Effector memory CD4-positive, alpha-beta T cell (primary cell): ENCODE data around the gene RAB9B.
"Not testable (repeated sequence)": the region's sequence is repeated elsewhere in the genome, so short reads cannot be mapped to it uniquely, and the experiment has no call there.

ENCODE experiments used
- DNase-seq, 3 donors: peaks; one replicate each; pipeline ENCODE4 v3.0.0-alpha.2; 2020
- H3K27ac ChIP-seq: 2 replicates; pipeline ENCODE4 v1.7.0; 2013; ENCODE audit warnings: mild to moderate bottlenecking, low read length, moderate library complexity; ENCODE audit not compliant: insufficient read depth, poor library complexity, severe bottlenecking
- H3K27me3 ChIP-seq: replicated peaks from 2 replicates; pipeline ENCODE4 v1.7.0; 2013; ENCODE audit warnings: mild to moderate bottlenecking, low read length; ENCODE audit not compliant: insufficient read depth, control insufficient read depth, poor library complexity, severe bottlenecking
- H3K36me3 ChIP-seq: 2 replicates; pipeline ENCODE4 v1.7.0; 2013; ENCODE audit warnings: mild to moderate bottlenecking, low read length, moderate library complexity; ENCODE audit not compliant: control insufficient read depth, insufficient read depth
- H3K4me1 ChIP-seq: 2 replicates; pipeline ENCODE4 v1.7.0; 2013; ENCODE audit warnings: low read length, mild to moderate bottlenecking; ENCODE audit not compliant: control insufficient read depth, insufficient read depth, poor library complexity, severe bottlenecking
- H3K4me3 ChIP-seq: 2 replicates; pipeline ENCODE4 v1.7.0; 2013; ENCODE audit warnings: low read length, low read depth, mild to moderate bottlenecking; ENCODE audit not compliant: insufficient read depth, poor library complexity, severe bottlenecking
- H3K9me3 ChIP-seq: 2 replicates; pipeline ENCODE4 v1.7.0; 2013; ENCODE audit warnings: mild to moderate bottlenecking, low read length, moderate library complexity; ENCODE audit not compliant: control insufficient read depth

RAB9B gene

GRCh38 chrX:103846386-103846785 is 14.3 kb upstream of the RAB9B start:
- no peaks in the 10 kb centered on the region for H3K27me3 ChIP-seq
- H3K4me3 ChIP-seq, result no peak overlapping the region
- H3K9me3 ChIP-seq, result no peaks in the 10 kb centered on the region
- no peaks in the 10 kb centered on the region for H3K4me1 ChIP-seq
- DNase-seq, result no peak
- H3K27ac ChIP-seq, result no peak overlapping the region
- H3K36me3 ChIP-seq, result no peaks in the 10 kb centered on the region

DNA sequence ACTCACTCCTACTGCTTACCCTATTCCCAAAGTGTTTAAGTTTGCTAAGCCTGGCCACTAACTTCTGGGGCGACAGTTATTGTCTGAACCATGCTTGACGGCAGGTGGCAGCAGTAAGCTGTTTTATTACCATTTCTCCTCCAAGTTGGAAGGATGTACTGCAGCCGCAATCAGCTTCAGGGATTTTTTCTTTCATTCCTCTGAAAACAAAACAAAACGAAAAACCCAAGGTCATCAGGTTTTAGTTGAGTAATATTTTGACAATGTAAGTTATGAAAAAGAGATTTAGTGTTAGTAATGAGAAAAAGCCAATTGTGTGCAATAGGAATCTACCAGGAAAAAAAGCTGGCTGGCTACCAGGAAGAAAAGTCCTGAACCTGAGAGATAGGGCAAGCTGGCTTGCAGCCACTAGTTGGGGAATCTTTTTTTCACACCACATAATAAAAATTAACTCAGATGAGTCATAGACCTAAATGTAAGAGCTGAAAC is 13.2 kb upstream of the RAB9B start:
- Histone ChIP-seq H3K9me3 (no peaks in the 10 kb centered on the region), H3K4me3 (no peak overlapping the region), H3K27ac (no peak overlapping the region), H3K36me3 (no peaks in the 10 kb centered on the region), H3K27me3 (no peaks in the 10 kb centered on the region), H3K4me1 (no peaks in the 10 kb centered on the region)
- DNase-seq, result peak; percentile 2 to 30 (median 2)

DNA sequence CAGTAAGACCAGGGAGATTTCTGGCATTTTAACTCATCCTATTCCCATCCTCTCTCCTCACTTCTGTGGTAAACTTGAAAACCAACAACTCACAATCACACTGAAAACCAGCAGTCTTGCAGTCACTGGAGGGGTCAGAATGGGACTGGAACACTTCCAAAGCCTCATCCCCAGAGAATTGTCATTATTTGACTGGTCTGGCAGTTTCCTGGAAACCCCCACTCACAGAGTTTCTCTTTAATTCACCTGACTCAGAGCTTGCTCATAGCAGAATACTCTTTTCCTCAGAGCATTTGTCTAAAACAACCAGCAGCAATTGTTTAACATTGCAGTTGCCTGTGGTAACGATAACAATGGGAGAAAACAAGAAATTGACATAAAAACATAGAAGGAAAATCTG is 7.3 kb upstream of the RAB9B start:
- Histone ChIP-seq H3K27me3 (no peaks in the 10 kb centered on the region), H3K36me3 (no peaks in the 10 kb centered on the region), H3K4me1 (no peaks in the 10 kb centered on the region), H3K9me3 (no peaks in the 10 kb centered on the region), H3K4me3 (no peak overlapping the region), H3K27ac (no peak overlapping the region)
- DNase-seq, result no peak

DNA sequence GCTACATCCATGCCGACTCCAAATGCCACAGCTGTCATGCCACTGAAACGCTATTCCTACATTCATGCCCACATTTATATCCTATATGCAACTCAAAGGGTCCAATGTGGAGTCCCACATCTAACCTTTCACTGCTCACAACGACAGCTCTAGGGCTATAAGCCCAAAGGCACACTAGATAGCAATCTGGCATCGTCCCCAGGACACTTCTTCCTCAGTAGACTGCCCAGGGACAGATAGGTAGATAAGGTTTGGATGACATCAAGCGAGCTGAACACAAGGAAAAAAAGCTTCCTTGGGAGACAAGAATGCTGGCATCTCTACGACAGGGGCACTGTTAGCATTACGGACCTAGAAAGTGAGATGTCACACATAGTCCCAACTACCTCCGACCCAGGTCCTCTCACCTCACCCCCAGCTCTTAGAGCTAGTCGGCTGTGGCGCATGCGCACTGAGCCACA is 685 bp downstream of the RAB9B start:
- DNase-seq, result peak in 1 of 3 donors; percentile 32
- H3K27ac ChIP-seq, result no peak overlapping the region
- H3K9me3 ChIP-seq, result no peaks in the 10 kb centered on the region

DNA sequence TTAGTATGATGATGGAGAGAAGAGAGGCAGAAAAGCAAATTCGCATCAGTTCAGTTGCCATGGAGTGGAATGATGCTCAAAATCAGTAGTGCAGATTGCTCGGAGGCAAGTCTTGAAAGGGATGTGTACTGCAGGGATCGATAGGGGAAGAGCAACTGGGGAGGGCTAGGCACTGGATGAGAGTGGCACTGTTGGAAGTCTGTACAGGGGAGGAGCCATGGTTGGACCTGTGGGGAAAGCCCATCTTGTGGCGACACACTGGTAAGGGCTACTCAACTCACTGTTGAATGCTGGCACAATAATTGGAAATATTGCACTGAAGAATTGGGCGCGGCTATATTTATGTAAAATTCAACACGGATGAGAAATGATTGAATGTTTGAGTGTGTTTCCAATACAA is 1.2 kb downstream of the RAB9B start:
- Histone ChIP-seq H3K27ac (no peak overlapping the region), H3K27me3 (no peaks in the 10 kb centered on the region), H3K4me3 (no peak overlapping the region), H3K36me3 (no peaks in the 10 kb centered on the region), H3K4me1 (peaks cover 4% of the 10 kb centered on the region), H3K9me3 (no peaks in the 10 kb centered on the region)
- DNase-seq, result no peak

More for the DNA sequence above, 685 bp downstream of the RAB9B start:
- Histone ChIP-seq H3K27me3 (no peaks in the 10 kb centered on the region), H3K4me1 (peaks cover 4% of the 10 kb centered on the region), H3K4me3 (peak overlapping the region; percentile 62), H3K36me3 (no peaks in the 10 kb centered on the region)

- no peaks in the 10 kb centered on the region for H3K27me3 ChIP-seq
- H3K27ac ChIP-seq, result no peak overlapping the region
- no peaks in the 10 kb centered on the region for H3K9me3 ChIP-seq
- no peak overlapping the region for H3K4me3 ChIP-seq
- no peaks in the 10 kb centered on the region for H3K36me3 ChIP-seq
- peaks cover 4% of the 10 kb centered on the region for H3K4me1 ChIP-seq
- no peak for DNase-seq
Measured at GRCh38 chrX:103828529-103828928, 3.5 kb downstream of the RAB9B start.

- no peaks in the 10 kb centered on the region for H3K4me1 ChIP-seq
- DNase-seq, result no peak
- H3K27me3 ChIP-seq, result no peaks in the 10 kb centered on the region
Measured at GRCh38 chrX:103825881-103826280, 6.2 kb downstream of the RAB9B start.

GRCh38 chrX:103823591-103823990 is 8.5 kb downstream of the RAB9B start:
- no peak overlapping the region for H3K4me3 ChIP-seq
- no peaks in the 10 kb centered on the region for H3K36me3 ChIP-seq
- no peaks in the 10 kb centered on the region for H3K4me1 ChIP-seq
- no peaks in the 10 kb centered on the region for H3K9me3 ChIP-seq
- DNase-seq, result no peak
- no peak overlapping the region for H3K27ac ChIP-seq
- H3K27me3 ChIP-seq, result no peaks in the 10 kb centered on the region

More at GRCh38 chrX:103825881-103826280, 6.2 kb downstream of the RAB9B start:
- no peak overlapping the region for H3K27ac ChIP-seq
- no peaks in the 10 kb centered on the region for H3K36me3 ChIP-seq
- no peak overlapping the region for H3K4me3 ChIP-seq
- no peaks in the 10 kb centered on the region for H3K9me3 ChIP-seq

GRCh38 chrX:103820802-103821201 is 11.3 kb downstream of the RAB9B start:
- not testable (repeated sequence) for H3K36me3 ChIP-seq, H3K27ac ChIP-seq, DNase-seq, H3K4me3 ChIP-seq, H3K9me3 ChIP-seq, H3K27me3 ChIP-seq, H3K4me1 ChIP-seq

DNA sequence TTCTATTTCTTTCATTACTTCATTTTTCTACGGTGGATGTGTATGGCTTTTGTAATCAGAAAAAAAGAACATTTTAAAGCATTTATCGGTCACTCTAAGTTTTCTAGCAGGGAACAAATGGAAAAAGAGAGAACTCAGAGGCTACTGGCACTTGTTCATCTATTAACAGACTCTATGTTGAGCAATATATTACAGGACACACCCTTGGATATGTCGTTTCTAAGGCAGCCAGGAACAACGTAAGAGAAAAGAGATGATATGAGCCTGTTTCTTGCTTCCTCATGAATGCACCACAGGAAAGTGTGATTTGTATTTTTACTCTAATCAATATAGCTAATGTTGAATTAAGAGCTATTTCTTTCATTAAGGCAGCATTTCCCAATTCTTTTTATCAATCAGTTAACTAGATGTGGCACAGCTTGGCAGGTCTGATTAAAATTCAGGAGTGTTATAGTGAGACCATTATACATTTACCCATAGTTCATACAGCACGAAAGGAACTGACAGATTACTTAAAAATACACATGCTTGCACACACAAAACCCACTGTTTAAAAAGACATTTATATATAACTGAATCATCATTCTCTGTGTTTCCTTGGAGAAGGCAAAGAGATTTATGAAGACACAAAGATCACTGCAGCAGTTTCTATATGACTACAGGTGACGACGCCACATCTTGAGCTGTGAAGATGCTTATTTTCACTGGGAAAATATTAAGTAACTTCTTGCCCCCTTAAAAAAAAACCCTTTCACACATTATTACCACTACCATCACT is 13.0 kb downstream of the RAB9B start:
- H3K4me3 ChIP-seq, result no peak overlapping the region
- no peaks in the 10 kb centered on the region for H3K36me3 ChIP-seq
- H3K27me3 ChIP-seq, result no peaks in the 10 kb centered on the region
- no peak overlapping the region for H3K27ac ChIP-seq
- no peaks in the 10 kb centered on the region for H3K9me3 ChIP-seq
- no peaks in the 10 kb centered on the region for H3K4me1 ChIP-seq
- no peak for DNase-seq
